HepG2 (cell line): ENCODE results near the gene C20orf96. TPM values are rescaled to one million over a fixed set of nuclear protein-coding genes. Genes with fewer than 3 reads are reported as not detected.

ENCODE experiments used
- CHD4 ChIP-seq: fragments of 200-600 bp; sonication (generic); IDR thresholded peaks from 2 replicates; pipeline ENCODE4 v1.7.0; 2017; ENCODE audit warnings: mild to moderate bottlenecking, low read length, borderline replicate concordance
- FOXM1 ChIP-seq: sonication (generic); formaldehyde crosslinking; IDR thresholded peaks from 2 replicates; pipeline ENCODE4 v1.5.0; 2020; ENCODE audit warnings: missing genetic modification reagents
- PRMT3 ChIP-seq: sonication (generic); formaldehyde crosslinking; IDR thresholded peaks from 2 replicates; pipeline ENCODE4 v1.8.1; 2022; ENCODE audit warnings: low read depth, mild to moderate bottlenecking, moderate library complexity, missing genetic modification reagents, borderline replicate concordance
- RFX3 ChIP-seq: IDR thresholded peaks from 2 replicates; pipeline ENCODE4 v1.6.1; 2016; ENCODE audit warnings: missing biosample characterization, missing genetic modification reagents
- SRSF4 ChIP-seq: fragments of 200-400 bp; formaldehyde crosslinking; IDR thresholded peaks from one replicate; pipeline ENCODE4 v1.6.1; 2018; ENCODE audit warnings: mild to moderate bottlenecking, low read depth, low read length, moderate library complexity; ENCODE audit not compliant: poor library complexity, severe bottlenecking
- ZBTB7B ChIP-seq: sonication (generic); formaldehyde crosslinking; IDR thresholded peaks from 2 replicates; pipeline ENCODE4 v1.4.0; 2020; ENCODE audit warnings: missing genetic modification reagents
- ZNF205 ChIP-seq: IDR thresholded peaks from 2 replicates; pipeline ENCODE4 v1.6.1; 2018; ENCODE audit warnings: missing biosample characterization, missing genetic modification reagents
- ZNF263 ChIP-seq: sonication (generic); formaldehyde crosslinking; IDR thresholded peaks from 2 replicates; pipeline ENCODE4 v1.4.0; 2020; ENCODE audit warnings: missing genetic modification reagents
- ZNF329 ChIP-seq: sonication (generic); formaldehyde crosslinking; IDR thresholded peaks from 2 replicates; pipeline ENCODE4 v1.9.0; 2021; ENCODE audit warnings: low read depth, mild to moderate bottlenecking, missing genetic modification reagents
- ZNF670 ChIP-seq: sonication (generic); formaldehyde crosslinking; IDR thresholded peaks from 2 replicates; pipeline ENCODE4 v1.8.0; 2022; ENCODE audit warnings: mild to moderate bottlenecking, missing genetic modification reagents, borderline replicate concordance
- ZNF747 ChIP-seq: sonication (generic); formaldehyde crosslinking; IDR thresholded peaks from 2 replicates; pipeline ENCODE4 v1.8.1; 2023; ENCODE audit warnings: missing genetic modification reagents, mild to moderate bottlenecking, borderline replicate concordance
- ZNF878 ChIP-seq: sonication (generic); formaldehyde crosslinking; IDR thresholded peaks from 2 replicates; pipeline ENCODE4 v1.8.1; 2023; ENCODE audit warnings: mild to moderate bottlenecking, missing genetic modification reagents, moderate library complexity
- polyA plus RNA-seq, 8 experiments: library from polyadenylated mRNA; depleted of rRNA in 3 of 8; stranded (reverse) in 7 of 8; unstranded in 1 of 8; fragments of >200 nt; fragmentation: Illumina TruSeq in 4 of 8; extraction: Trizol in 4 of 8; gene quantifications; 2 replicates each; pipeline versions ENCODE4 v1.2.1 to v1.2.3, GENCODE V29; 2011 to 2016; ENCODE audit warnings: low read depth in 4 of 8, missing spikeins in 1 of 8, mixed read lengths in 1 of 8; ENCODE audit not compliant: insufficient read depth in 1 of 8
- total RNA-seq, 5 experiments: library from RNA; depleted of rRNA; stranded (reverse); fragments of >200 nt; fragmentation: Illumina TruSeq; extraction: Trizol; gene quantifications; 2 replicates each; pipeline ENCODE4 v1.2.3, GENCODE V29; 2016; ENCODE audit warnings: low read depth in 1 of 5
- TF ChIP-seq, protein P1 (sequence below): sonication (generic); formaldehyde crosslinking; IDR thresholded peaks from 2 replicates; pipeline ENCODE4 v1.4.0; 2020; ENCODE audit warnings: missing genetic modification reagents, borderline replicate concordance
- TF ChIP-seq, protein P2 (sequence below): sonication (generic); formaldehyde crosslinking; IDR thresholded peaks from 2 replicates; pipeline ENCODE4 v1.4.0; 2020; ENCODE audit warnings: missing genetic modification reagents
- TF ChIP-seq, protein P3 (sequence below): sonication (generic); formaldehyde crosslinking; IDR thresholded peaks from 2 replicates; pipeline ENCODE4 v1.4.0; 2020; ENCODE audit warnings: missing genetic modification reagents, mild to moderate bottlenecking, borderline replicate concordance
- TF ChIP-seq, protein P4 (sequence below): sonication (generic); formaldehyde crosslinking; IDR thresholded peaks from 2 replicates; pipeline ENCODE4 v1.4.0; 2020; ENCODE audit warnings: missing genetic modification reagents; ENCODE audit errors: not compliant biosample characterization
- TF ChIP-seq, protein P5 (sequence below): sonication (generic); formaldehyde crosslinking; IDR thresholded peaks from 2 replicates; pipeline ENCODE4 v1.5.0; 2020; ENCODE audit warnings: mild to moderate bottlenecking, missing genetic modification reagents, moderate library complexity
- TF ChIP-seq, protein P6 (sequence below): sonication (generic); formaldehyde crosslinking; IDR thresholded peaks from 2 replicates; pipeline ENCODE4 v1.4.0; 2020; ENCODE audit warnings: missing genetic modification reagents

The C20orf96 gene
- total and polyA plus RNA-seq, 2 of the 13 experiments (the other 11 are each of a cell fraction or from before 2014, with no cell fraction given) = 3.8 to 20.6 TPM

DNA sequence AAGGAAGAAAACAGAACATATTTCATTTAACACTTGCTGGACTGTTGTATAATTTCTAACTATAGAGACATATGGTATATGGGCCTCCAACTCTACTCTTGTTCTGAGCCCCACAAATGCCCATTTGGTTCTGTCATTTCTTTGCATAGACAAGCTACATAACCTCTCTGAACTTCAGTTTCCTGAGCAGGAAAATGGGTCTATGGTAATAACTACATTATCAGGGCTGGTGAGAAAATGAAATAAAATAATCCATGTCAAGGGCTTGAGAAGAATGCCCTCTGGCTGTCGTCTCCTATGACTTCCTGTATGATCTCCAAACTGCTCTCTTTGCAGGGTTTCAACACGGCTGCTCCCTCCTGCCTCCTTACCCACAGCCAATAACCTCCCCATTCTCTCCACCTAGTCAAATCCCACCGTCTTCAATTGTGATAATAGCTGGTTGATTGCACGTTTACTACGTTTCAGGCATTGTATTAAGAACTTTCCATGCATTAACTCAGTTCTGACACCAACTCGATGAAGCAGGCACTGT is 18.8 kb upstream of the C20orf96 start (continued):
- TF ChIP-seq, protein P1, sequence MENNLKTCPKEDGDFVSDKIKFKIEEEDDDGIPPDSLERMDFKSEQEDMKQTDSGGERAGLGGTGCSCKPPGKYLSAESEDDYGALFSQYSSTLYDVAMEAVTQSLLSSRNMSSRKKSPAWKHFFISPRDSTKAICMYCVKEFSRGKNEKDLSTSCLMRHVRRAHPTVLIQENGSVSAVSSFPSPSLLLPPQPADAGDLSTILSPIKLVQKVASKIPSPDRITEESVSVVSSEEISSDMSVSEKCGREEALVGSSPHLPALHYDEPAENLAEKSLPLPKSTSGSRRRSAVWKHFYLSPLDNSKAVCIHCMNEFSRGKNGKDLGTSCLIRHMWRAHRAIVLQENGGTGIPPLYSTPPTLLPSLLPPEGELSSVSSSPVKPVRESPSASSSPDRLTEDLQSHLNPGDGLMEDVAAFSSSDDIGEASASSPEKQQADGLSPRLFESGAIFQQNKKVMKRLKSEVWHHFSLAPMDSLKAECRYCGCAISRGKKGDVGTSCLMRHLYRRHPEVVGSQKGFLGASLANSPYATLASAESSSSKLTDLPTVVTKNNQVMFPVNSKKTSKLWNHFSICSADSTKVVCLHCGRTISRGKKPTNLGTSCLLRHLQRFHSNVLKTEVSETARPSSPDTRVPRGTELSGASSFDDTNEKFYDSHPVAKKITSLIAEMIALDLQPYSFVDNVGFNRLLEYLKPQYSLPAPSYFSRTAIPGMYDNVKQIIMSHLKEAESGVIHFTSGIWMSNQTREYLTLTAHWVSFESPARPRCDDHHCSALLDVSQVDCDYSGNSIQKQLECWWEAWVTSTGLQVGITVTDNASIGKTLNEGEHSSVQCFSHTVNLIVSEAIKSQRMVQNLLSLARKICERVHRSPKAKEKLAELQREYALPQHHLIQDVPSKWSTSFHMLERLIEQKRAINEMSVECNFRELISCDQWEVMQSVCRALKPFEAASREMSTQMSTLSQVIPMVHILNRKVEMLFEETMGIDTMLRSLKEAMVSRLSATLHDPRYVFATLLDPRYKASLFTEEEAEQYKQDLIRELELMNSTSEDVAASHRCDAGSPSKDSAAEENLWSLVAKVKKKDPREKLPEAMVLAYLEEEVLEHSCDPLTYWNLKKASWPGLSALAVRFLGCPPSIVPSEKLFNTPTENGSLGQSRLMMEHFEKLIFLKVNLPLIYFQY = 0 out of 2 replicates have a peak, but pooled peaks have one; percentile 7
- TF ChIP-seq ZNF205 (CRISPR knock-in tag) (peak; percentile 85), ZNF329 (CRISPR knock-in tag) (no peak), RFX3 (no peak), SRSF4 (no peak), CHD4 (no peak), ZNF263 (CRISPR knock-in tag) (no peak), ZBTB7B (CRISPR knock-in tag) (peak; percentile 17; the same call in 1 of the 2 replicates), FOXM1 (CRISPR knock-in tag) (peak; percentile 6; the same call in 1 of the 2 replicates), ZNF878 (no peak), ZNF747 (peak; percentile 55; the same call in 1 of the 2 replicates), PRMT3 (CRISPR knock-in tag) (no peak), ZNF670 (CRISPR knock-in tag) (no peak)
- TF ChIP-seq, protein P2, sequence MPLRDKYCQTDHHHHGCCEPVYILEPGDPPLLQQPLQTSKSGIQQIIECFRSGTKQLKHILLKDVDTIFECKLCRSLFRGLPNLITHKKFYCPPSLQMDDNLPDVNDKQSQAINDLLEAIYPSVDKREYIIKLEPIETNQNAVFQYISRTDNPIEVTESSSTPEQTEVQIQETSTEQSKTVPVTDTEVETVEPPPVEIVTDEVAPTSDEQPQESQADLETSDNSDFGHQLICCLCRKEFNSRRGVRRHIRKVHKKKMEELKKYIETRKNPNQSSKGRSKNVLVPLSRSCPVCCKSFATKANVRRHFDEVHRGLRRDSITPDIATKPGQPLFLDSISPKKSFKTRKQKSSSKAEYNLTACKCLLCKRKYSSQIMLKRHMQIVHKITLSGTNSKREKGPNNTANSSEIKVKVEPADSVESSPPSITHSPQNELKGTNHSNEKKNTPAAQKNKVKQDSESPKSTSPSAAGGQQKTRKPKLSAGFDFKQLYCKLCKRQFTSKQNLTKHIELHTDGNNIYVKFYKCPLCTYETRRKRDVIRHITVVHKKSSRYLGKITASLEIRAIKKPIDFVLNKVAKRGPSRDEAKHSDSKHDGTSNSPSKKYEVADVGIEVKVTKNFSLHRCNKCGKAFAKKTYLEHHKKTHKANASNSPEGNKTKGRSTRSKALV (CRISPR knock-in tag) = 0 out of 2 replicates have a peak, but pooled peaks have one; percentile 27
- TF ChIP-seq, protein P3, sequence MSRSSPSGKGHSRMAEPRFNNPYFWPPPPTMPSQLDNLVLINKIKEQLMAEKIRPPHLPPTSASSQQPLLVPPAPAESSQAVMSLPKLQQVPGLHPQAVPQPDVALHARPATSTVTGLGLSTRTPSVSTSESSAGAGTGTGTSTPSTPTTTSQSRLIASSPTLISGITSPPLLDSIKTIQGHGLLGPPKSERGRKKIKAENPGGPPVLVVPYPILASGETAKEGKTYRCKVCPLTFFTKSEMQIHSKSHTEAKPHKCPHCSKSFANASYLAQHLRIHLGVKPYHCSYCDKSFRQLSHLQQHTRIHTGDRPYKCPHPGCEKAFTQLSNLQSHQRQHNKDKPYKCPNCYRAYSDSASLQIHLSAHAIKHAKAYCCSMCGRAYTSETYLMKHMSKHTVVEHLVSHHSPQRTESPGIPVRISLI (CRISPR knock-in tag) = no peak
- TF ChIP-seq, protein P4, sequence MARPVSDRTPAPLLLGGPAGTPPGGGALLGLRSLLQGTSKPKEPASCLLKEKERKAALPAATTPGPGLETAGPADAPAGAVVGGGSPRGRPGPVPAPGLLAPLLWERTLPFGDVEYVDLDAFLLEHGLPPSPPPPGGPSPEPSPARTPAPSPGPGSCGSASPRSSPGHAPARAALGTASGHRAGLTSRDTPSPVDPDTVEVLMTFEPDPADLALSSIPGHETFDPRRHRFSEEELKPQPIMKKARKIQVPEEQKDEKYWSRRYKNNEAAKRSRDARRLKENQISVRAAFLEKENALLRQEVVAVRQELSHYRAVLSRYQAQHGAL = peak; percentile 46
- TF ChIP-seq, protein P5, sequence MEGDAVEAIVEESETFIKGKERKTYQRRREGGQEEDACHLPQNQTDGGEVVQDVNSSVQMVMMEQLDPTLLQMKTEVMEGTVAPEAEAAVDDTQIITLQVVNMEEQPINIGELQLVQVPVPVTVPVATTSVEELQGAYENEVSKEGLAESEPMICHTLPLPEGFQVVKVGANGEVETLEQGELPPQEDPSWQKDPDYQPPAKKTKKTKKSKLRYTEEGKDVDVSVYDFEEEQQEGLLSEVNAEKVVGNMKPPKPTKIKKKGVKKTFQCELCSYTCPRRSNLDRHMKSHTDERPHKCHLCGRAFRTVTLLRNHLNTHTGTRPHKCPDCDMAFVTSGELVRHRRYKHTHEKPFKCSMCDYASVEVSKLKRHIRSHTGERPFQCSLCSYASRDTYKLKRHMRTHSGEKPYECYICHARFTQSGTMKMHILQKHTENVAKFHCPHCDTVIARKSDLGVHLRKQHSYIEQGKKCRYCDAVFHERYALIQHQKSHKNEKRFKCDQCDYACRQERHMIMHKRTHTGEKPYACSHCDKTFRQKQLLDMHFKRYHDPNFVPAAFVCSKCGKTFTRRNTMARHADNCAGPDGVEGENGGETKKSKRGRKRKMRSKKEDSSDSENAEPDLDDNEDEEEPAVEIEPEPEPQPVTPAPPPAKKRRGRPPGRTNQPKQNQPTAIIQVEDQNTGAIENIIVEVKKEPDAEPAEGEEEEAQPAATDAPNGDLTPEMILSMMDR (CRISPR knock-in tag) = peak; percentile 53
- TF ChIP-seq, protein P6, sequence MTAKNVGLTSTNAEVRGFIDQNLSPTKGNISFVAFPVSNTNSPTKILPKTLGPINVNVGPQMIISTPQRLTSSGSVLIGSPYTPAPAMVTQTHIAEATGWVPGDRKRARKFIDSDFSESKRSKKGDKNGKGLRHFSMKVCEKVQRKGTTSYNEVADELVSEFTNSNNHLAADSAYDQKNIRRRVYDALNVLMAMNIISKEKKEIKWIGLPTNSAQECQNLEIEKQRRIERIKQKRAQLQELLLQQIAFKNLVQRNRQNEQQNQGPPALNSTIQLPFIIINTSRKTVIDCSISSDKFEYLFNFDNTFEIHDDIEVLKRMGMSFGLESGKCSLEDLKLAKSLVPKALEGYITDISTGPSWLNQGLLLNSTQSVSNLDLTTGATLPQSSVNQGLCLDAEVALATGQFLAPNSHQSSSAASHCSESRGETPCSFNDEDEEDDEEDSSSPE = no peak
